ENCODE measurements around the gene ACTR3C. TPM values are rescaled to one million over a fixed set of nuclear protein-coding genes. Genes with fewer than 3 reads are reported as not detected.

The ACTR3C gene
- polyA plus RNA-seq, 3 donors, result 0.55 to 1.9 (median 1.7) TPM

- peaks cover 33 to 44% of the 10 kb centered on the region in 2 donors for H3K36me3 ChIP-seq (replicated peaks in 1 of 2; ENCODE audit: control insufficient read depth in 1 of 2, insufficient read depth in 2 of 2, low read length in 2 of 2)
- no peaks in the 10 kb centered on the region for H3K27me3 ChIP-seq (ENCODE audit: control insufficient read depth in 2 of 2, insufficient read depth in 2 of 2, low read length in 2 of 2)
- H3K4me1 ChIP-seq (ENCODE audit: control insufficient read depth in 1 of 2, insufficient read depth in 2 of 2, low read length in 2 of 2), result peaks cover 37 to 51% of the 10 kb centered on the region in 2 donors
- intact Hi-C loops (cut with micrococcal nuclease), result loop anchor here in 1 of 2 donors (1.0 to 10.0 kb wide), 2 partner anchors 8 to 714 kb away; partner anchors contain the start of genes AGAP3, FASTK and TMUB1
- Mint-ChIP-seq H3K27ac (peak overlapping the region in 5 of 7 donors; percentile 12 to 96 (median 50)), H3K4me3 (no peak overlapping the region), H3K4me1 (peaks cover 46% of the 10 kb centered on the region), H3K36me3 (peaks cover 24 to 47% of the 10 kb centered on the region in 2 donors), H3K27me3 (ENCODE audit: low read depth in 3 of 3) (no peaks in the 10 kb centered on the region), H3K9me3 (peaks cover 0 to 2% (median 0%) of the 10 kb centered on the region in 7 donors)
- WGBS (ENCODE audit: insufficient coverage), result 92% methylated on average over 3 of the region's 3 CpGs
- peaks cover 57% of the 10 kb centered on the region for H3K79me2 ChIP-seq (ENCODE audit: insufficient read depth, low read length)
- no peak overlapping the region for H3K27ac ChIP-seq (ENCODE audit: low read depth in 1 of 2, low read length in 2 of 2)
- H3K9ac ChIP-seq (ENCODE audit: insufficient read depth, low read length, poor library complexity, severe bottlenecking), result no peak overlapping the region
- H4K20me1 ChIP-seq (ENCODE audit: insufficient read depth, low read length), result peaks cover 57% of the 10 kb centered on the region
- H3K4me3 ChIP-seq (replicated peaks in 1 of 3; ENCODE audit: low read depth in 2 of 3, low read length in 3 of 3), result no peak overlapping the region
- DNase-seq, result no peak
- H2AFZ ChIP-seq (ENCODE audit: insufficient read depth, low read depth, low read length, poor library complexity, severe bottlenecking), result no peak overlapping the region
- TF ChIP-seq CTCF (IDR thresholded peaks at IDR 0.05), result no peak
- H3K4me2 ChIP-seq (replicated peaks; ENCODE audit: extremely low read depth, low read length, poor library complexity, severe bottlenecking), result peak overlapping the region; percentile 95
- no peaks in the 10 kb centered on the region for H3K9me3 ChIP-seq (replicated peaks in 1 of 2; ENCODE audit: control insufficient read depth in 1 of 2, insufficient read depth in 1 of 2, low read length in 2 of 2)
Observed at GRCh38 chr7:150370612-150371071, 47.3 kb upstream of the ACTR3C start.

- Mint-ChIP-seq H3K9me3 (peaks cover 0 to 2% (median 0%) of the 10 kb centered on the region in 7 donors), H3K4me3 (peak overlapping the region; percentile 95 to 97), H3K36me3 (peaks cover 24 to 41% of the 10 kb centered on the region in 2 donors), H3K27ac (peak overlapping the region in 6 of 7 donors; percentile 65 to 98 (median 93)), H3K27me3 (ENCODE audit: low read depth in 3 of 3) (no peaks in the 10 kb centered on the region), H3K4me1 (peaks cover 53% of the 10 kb centered on the region)
- WGBS (ENCODE audit: insufficient coverage), result 42% methylated on average over 18 of the region's 23 CpGs
- Histone ChIP-seq H3K4me1 (ENCODE audit: control insufficient read depth in 1 of 2, insufficient read depth in 2 of 2, low read length in 2 of 2) (peaks cover 44 to 59% of the 10 kb centered on the region in 2 donors), H3K36me3 (replicated peaks in 1 of 2; ENCODE audit: control insufficient read depth in 1 of 2, insufficient read depth in 2 of 2, low read length in 2 of 2) (peaks cover 33 to 44% of the 10 kb centered on the region in 2 donors), H3K79me2 (ENCODE audit: insufficient read depth, low read length) (peaks cover 57% of the 10 kb centered on the region), H3K27ac (ENCODE audit: low read depth in 1 of 2, low read length in 2 of 2) (peak overlapping the region; percentile 70 to 95), H3K4me2 (replicated peaks; ENCODE audit: extremely low read depth, low read length, poor library complexity, severe bottlenecking) (peak overlapping the region; percentile 95), H3K9me3 (replicated peaks in 1 of 2; ENCODE audit: control insufficient read depth in 1 of 2, insufficient read depth in 1 of 2, low read length in 2 of 2) (no peaks in the 10 kb centered on the region), H3K9ac (ENCODE audit: insufficient read depth, low read length, poor library complexity, severe bottlenecking) (peak overlapping the region; percentile 93), H3K4me3 (replicated peaks in 1 of 3; ENCODE audit: low read depth in 2 of 3, low read length in 3 of 3) (peak overlapping the region; percentile 58 to 91 (median 73)), H3K27me3 (ENCODE audit: control insufficient read depth in 2 of 2, insufficient read depth in 2 of 2, low read length in 2 of 2) (no peaks in the 10 kb centered on the region), H4K20me1 (ENCODE audit: insufficient read depth, low read length) (peaks cover 57% of the 10 kb centered on the region), H2AFZ (ENCODE audit: insufficient read depth, low read depth, low read length, poor library complexity, severe bottlenecking) (no peak overlapping the region)
- TF ChIP-seq CTCF (IDR thresholded peaks at IDR 0.05), result no peak
- peak in 1 of 3 donors; percentile 19 for DNase-seq
- intact Hi-C loops (cut with micrococcal nuclease), result loop anchor here (1.0 to 10.0 kb wide), 4 partner anchors 8 to 715 kb away; partner anchors contain the start of genes AGAP3 (in 1 of the 2), FASTK (in 1 of the 2) and TMUB1 (in 1 of the 2)
Observed at GRCh38 chr7:150369748-150370501, 46.6 kb upstream of the ACTR3C start.

Measured in CD14-positive monocyte (primary cell).